ENCODE results near the gene AIPL1.
A peak's percentile ranks its signal among the peaks of the same experiment; 100 is the strongest.
"Not testable (repeated sequence)": the region's sequence is repeated elsewhere in the genome, so short reads cannot be mapped to it uniquely, and the experiment has no call there.

AIPL1 gene

GRCh38 chr17:6435051-6435450, at the start of gene AIPL1:
AIPL1 (minus strand) TSS chr17:6435121; CDS start chr17:6435104, 17 bp downstream.
- no peak for DNase-seq (ENCODE audit: low read depth)

GRCh38 chr17:6483507-6483906, 48.6 kb upstream of the AIPL1 start:
- no peak for DNase-seq (ENCODE audit: low read depth)

GRCh38 chr17:6482796-6483195, 47.9 kb upstream of the AIPL1 start:
- DNase-seq (ENCODE audit: low read depth), result not testable (repeated sequence)

GRCh38 chr17:6482105-6482455, 47.2 kb upstream of the AIPL1 start:
- DNase-seq (ENCODE audit: low read depth), result no peak

GRCh38 chr17:6480303-6480675, 45.4 kb upstream of the AIPL1 start:
- DNase-seq (ENCODE audit: low read depth), result no peak

GRCh38 chr17:6479622-6480302, 44.8 kb upstream of the AIPL1 start:
- DNase-seq (ENCODE audit: low read depth), result no peak

GRCh38 chr17:6478486-6478885, 43.6 kb upstream of the AIPL1 start:
- no peak for DNase-seq (ENCODE audit: low read depth)

- no peak for DNase-seq (ENCODE audit: low read depth)
Measured at GRCh38 chr17:6477831-6478383, 43.0 kb upstream of the AIPL1 start.

GRCh38 chr17:6476810-6477179, 41.9 kb upstream of the AIPL1 start:
- DNase-seq (ENCODE audit: low read depth), result no peak

- DNase-seq (ENCODE audit: low read depth), result no peak
Measured at GRCh38 chr17:6476076-6476809, 41.3 kb upstream of the AIPL1 start.

GRCh38 chr17:6475411-6475810, 40.5 kb upstream of the AIPL1 start:
- DNase-seq (ENCODE audit: low read depth), result no peak

GRCh38 chr17:6474906-6475305, 40.0 kb upstream of the AIPL1 start:
- no peak for DNase-seq (ENCODE audit: low read depth)

- DNase-seq (ENCODE audit: low read depth), result no peak
Measured at GRCh38 chr17:6474376-6474775, 39.5 kb upstream of the AIPL1 start.

GRCh38 chr17:6473128-6473767, 38.3 kb upstream of the AIPL1 start:
- DNase-seq (ENCODE audit: low read depth), result peak; percentile 76

- no peak for DNase-seq (ENCODE audit: low read depth)
Measured at GRCh38 chr17:6472517-6472916, 37.6 kb upstream of the AIPL1 start.

GRCh38 chr17:6471531-6472465, 36.9 kb upstream of the AIPL1 start:
- peak; percentile 82 for DNase-seq (ENCODE audit: low read depth)

GRCh38 chr17:6470751-6471521, 36.0 kb upstream of the AIPL1 start:
- DNase-seq (ENCODE audit: low read depth), result no peak

- DNase-seq (ENCODE audit: low read depth), result no peak
Measured at GRCh38 chr17:6470146-6470718, 35.3 kb upstream of the AIPL1 start.

GRCh38 chr17:6468051-6468790, 33.3 kb upstream of the AIPL1 start:
- DNase-seq (ENCODE audit: low read depth), result no peak

- no peak for DNase-seq (ENCODE audit: low read depth)
Measured at GRCh38 chr17:6467567-6467966, 32.6 kb upstream of the AIPL1 start.
